Cardiac muscle cell (in vitro differentiated cells and primary cell): ENCODE results near the gene EPS15. TPM values are rescaled to one million over a fixed set of nuclear protein-coding genes. Genes with fewer than 3 reads are reported as not detected.

Experiments
- DNase-seq, 2 donors: peaks; one replicate each; pipeline versions ENCODE4 v3.0.0 to v3.0.0-alpha.2; 2010 to 2017; ENCODE audit warnings: low read depth in 1 of 2, low spot score in 1 of 2
- H3K27ac ChIP-seq: fragments of 200-600 bp; sonication (generic); 2 replicates; pipeline ENCODE4 v1.5.1; 2016
- H3K27me3 ChIP-seq: fragments of 200-600 bp; sonication (generic); 2 replicates; pipeline ENCODE4 v1.6.0; 2016; ENCODE audit warnings: control low read depth
- H3K36me3 ChIP-seq: fragments of 200-600 bp; sonication (generic); 2 replicates; pipeline ENCODE4 v1.5.1; 2016; ENCODE audit warnings: control low read depth
- H3K4me1 ChIP-seq: fragments of 200-600 bp; sonication (generic); 2 replicates; pipeline ENCODE4 v1.8.1; 2017; ENCODE audit warnings: low read depth, mild to moderate bottlenecking, mixed run types
- H3K4me3 ChIP-seq: fragments of 200-600 bp; sonication (generic); 2 replicates; pipeline ENCODE4 v1.5.1; 2016; ENCODE audit warnings: mild to moderate bottlenecking
- H3K9me3 ChIP-seq: fragments of 200-600 bp; sonication (generic); 2 replicates; pipeline ENCODE4 v1.5.1; 2017; ENCODE audit warnings: low read depth, mild to moderate bottlenecking, control low read depth
- polyA plus RNA-seq: library from polyadenylated mRNA; unstranded; fragments of >200 nt; fragmentation: Nextera tagmentation; extraction: Ambion mirVana; gene quantifications from 2 replicates; pipeline ENCODE4 v1.2.1, GENCODE V29; 2016
- total RNA-seq: library from RNA; depleted of rRNA; stranded (reverse); fragments of >200 nt; gene quantifications from 2 replicates; pipeline ENCODE4 v1.2.3, GENCODE V29; 2016
- TF ChIP-seq, protein P1 (sequence below): IDR thresholded peaks from 2 replicates; pipeline ENCODE4 v1.5.1; 2012; ENCODE audit warnings: low read depth, mild to moderate bottlenecking, low read length

Gene EPS15
- total and polyA plus RNA-seq, 2 experiments from 2014 or later = 34.1 to 110 TPM

DNA sequence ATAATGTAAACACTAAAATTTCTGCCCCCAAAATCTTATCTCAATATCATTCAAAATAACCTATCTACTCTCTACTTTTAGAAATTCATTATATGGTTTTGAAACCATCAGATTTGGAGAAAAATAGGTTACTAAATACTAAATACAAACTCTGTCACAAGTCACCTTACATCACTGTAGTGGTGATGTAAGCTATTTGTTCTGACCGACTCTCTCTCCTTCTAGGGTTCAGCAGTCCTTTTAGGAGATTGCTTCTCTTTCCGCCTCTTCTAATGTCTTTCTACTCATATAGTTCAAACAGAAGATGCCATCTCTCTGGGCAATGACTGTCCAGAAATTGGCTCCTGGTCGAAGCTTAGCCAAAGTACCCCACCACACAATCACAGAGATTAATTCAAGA is 93.1 kb downstream of the EPS15 start:
- TF ChIP-seq, protein P1, sequence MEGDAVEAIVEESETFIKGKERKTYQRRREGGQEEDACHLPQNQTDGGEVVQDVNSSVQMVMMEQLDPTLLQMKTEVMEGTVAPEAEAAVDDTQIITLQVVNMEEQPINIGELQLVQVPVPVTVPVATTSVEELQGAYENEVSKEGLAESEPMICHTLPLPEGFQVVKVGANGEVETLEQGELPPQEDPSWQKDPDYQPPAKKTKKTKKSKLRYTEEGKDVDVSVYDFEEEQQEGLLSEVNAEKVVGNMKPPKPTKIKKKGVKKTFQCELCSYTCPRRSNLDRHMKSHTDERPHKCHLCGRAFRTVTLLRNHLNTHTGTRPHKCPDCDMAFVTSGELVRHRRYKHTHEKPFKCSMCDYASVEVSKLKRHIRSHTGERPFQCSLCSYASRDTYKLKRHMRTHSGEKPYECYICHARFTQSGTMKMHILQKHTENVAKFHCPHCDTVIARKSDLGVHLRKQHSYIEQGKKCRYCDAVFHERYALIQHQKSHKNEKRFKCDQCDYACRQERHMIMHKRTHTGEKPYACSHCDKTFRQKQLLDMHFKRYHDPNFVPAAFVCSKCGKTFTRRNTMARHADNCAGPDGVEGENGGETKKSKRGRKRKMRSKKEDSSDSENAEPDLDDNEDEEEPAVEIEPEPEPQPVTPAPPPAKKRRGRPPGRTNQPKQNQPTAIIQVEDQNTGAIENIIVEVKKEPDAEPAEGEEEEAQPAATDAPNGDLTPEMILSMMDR = no peak
- no peak for DNase-seq
- H3K4me1 ChIP-seq = peaks cover 41% of the 10 kb centered on the region
- no peaks in the 10 kb centered on the region for H3K27me3 ChIP-seq
- H3K9me3 ChIP-seq = no peaks in the 10 kb centered on the region
- H3K4me3 ChIP-seq = no peak overlapping the region
- H3K27ac ChIP-seq = peak overlapping the region; percentile 49
- no peaks in the 10 kb centered on the region for H3K36me3 ChIP-seq

DNA sequence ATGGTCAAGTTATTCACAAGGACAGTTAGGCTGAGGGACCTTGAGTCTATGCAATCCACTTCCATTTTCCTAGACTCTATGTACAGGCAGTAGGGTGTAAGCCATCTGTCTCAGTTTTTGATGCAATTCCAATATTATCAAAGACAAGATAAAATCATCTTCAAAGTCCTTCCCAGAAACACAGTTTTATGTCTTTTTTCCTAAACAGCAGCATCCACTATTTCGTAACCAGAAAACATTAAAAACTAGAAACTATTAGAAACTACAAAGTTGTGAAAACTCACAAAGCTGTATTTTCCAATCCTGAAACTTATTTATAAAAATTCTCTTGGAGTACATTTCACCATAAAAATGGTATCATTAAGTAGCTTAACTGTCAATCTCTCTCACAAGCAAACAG is 93.8 kb downstream of the EPS15 start:
- TF ChIP-seq, protein P1 = no peak
- DNase-seq = no peak
- Histone ChIP-seq H3K27ac (peak overlapping the region; percentile 95), H3K4me3 (no peak overlapping the region), H3K4me1 (peaks cover 41% of the 10 kb centered on the region), H3K36me3 (no peaks in the 10 kb centered on the region), H3K27me3 (no peaks in the 10 kb centered on the region), H3K9me3 (no peaks in the 10 kb centered on the region)

DNA sequence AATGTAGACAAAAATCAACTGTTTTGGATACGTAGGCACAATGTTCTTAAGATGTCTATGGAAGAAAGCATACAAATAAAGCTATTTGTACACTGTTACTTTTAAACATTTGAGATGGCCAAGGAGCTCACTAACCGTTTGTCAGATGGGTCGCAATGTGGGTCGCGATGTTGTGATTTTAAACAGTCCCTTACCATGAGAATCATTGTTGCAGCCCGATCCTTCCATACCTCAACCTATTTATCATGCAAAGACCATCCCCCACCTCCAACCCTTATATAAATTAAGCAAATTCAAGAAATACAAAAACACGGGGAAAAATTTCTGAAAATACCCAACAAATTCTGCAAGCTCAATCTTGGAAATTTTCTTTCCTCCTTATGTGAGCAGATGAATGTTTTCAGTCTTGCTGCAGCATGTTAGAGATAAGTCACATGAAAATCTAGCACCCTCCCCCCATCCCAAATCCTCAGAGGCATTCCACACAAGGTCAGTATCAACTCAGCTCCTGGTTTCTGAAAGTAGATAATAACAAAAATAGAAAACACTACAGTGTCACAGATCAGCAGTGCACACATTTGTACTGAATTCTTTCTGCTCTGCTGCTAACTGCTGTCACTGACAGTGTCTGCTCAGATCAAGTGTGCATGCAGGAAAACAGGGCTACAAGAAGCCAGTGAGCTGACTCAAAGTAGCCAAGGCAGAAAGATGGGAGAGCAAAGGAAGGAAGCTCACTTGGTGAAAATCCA is 95.8 kb downstream of the EPS15 start:
- no peaks in the 10 kb centered on the region for H3K27me3 ChIP-seq
- DNase-seq = peak; percentile 60 to 77
- no peaks in the 10 kb centered on the region for H3K9me3 ChIP-seq
- H3K4me3 ChIP-seq = peak overlapping the region; percentile 60
- peak overlapping the region; percentile 95 for H3K27ac ChIP-seq
- TF ChIP-seq, protein P1 = no peak
- H3K4me1 ChIP-seq = peaks cover 53% of the 10 kb centered on the region
- H3K36me3 ChIP-seq = no peaks in the 10 kb centered on the region

DNA sequence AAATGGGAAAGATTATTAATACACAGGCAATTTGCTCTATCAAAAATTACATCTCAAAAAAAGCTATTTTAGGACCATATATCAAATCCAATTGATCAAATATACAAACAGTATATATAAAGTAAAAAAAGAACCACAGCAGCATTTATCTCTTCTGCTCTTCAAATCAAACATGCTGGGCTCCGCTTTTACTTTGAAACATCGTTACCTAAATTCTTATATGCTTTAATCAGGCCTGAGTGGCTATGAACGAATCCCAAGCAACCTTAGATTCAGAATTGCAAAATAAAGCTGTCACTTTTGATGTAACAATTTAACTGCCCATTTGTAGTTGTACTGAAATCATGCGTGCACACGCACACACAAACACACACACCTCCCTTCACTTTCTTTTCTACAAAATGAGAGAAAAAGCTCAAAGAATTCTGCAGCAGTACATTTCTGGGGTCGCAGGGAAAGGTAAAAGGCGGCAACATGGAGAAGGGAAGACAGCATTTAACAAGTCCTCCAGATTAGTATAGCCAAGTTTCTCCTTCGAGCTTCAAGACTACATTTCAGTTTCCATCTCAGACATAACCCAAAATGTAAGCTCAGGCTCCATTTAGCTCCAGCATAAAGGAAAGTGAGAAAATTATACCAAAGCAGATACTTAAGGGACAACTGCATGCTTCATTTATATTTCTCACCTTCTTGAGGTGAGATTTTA is 96.5 kb downstream of the EPS15 start:
- TF ChIP-seq, protein P1 = no peak
- peak overlapping the region; percentile 60 for H3K4me3 ChIP-seq
- H3K36me3 ChIP-seq = no peaks in the 10 kb centered on the region
- DNase-seq = no peak
- H3K27ac ChIP-seq = peak overlapping the region; percentile 95
- H3K27me3 ChIP-seq = no peaks in the 10 kb centered on the region
- H3K9me3 ChIP-seq = no peaks in the 10 kb centered on the region
- H3K4me1 ChIP-seq = peaks cover 61% of the 10 kb centered on the region

DNA sequence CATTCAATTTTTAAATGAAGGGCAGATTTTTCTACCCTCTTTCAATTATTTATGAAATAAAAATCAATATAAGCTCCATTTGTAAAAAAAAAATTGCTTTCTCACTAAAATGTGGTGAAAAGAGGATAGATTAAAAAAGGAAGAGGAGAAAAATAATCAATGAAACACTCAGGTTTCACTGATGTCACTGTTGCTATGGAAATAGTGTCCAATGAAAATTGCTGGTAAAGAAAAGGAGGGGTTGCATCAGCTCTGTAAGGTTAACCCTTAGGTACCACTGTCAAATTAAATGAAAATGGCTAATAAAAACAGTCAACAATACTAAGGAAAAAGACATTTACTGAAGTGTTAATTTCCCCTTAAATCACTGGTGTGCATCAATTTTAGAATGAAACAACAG is 97.1 kb downstream of the EPS15 start:
- Histone ChIP-seq H3K27ac (peak overlapping the region; percentile 95), H3K4me1 (peaks cover 62% of the 10 kb centered on the region), H3K36me3 (no peaks in the 10 kb centered on the region), H3K4me3 (peak overlapping the region; percentile 60), H3K27me3 (no peaks in the 10 kb centered on the region), H3K9me3 (no peaks in the 10 kb centered on the region)
- peak; percentile 77 to 87 for DNase-seq
- TF ChIP-seq, protein P1 = no peak
